ENCODE results near the gene COMT.
A peak's percentile ranks its signal among the peaks of the same experiment; 100 is the strongest.

COMT gene

GRCh38 chr22:19970479-19971275 lies 29.1 kb downstream of the COMT start:
- peaks cover 0 to 79% of the 10 kb centered on the region in 2 experiments; a peak in 1 of 3 replicates for H3K36me3 ChIP-seq (ENCODE audit: control insufficient read depth in 2 of 2, insufficient read depth in 1 of 2, low read length in 2 of 2)
- H3K27ac ChIP-seq (ENCODE audit: extremely low read depth, low read depth, low read length): no peak overlapping the region
- no peaks in the 10 kb centered on the region for H3K9me3 ChIP-seq (ENCODE audit: control insufficient read depth, insufficient read depth, low read depth, low read length)
- no peak overlapping the region for H3K4me3 ChIP-seq (ENCODE audit: low read depth, low read length)
- CTCF ChIA-PET: interaction anchor here (0.5 to 12.8 kb wide), 15 partner anchors 13 to 447 kb away, joined by 3 to 150 read pairs (median 3); partner anchors contain the start of gene TANGO2
- no peaks in the 10 kb centered on the region for H3K4me1 ChIP-seq (ENCODE audit: control insufficient read depth, insufficient read depth, low read length)
- POLR2A ChIA-PET: interaction anchor here (1.0 to 5.8 kb wide), 2 partner anchors 13 to 42 kb away, joined by 4 to 26 read pairs; no protein-coding TSS in a partner anchor
- TF ChIP-seq EGR2 (tag by site-specific recombination; IDR thresholded peaks at IDR 0.05; ENCODE audit: low read depth) (no peak), ZNF692 (tag by site-specific recombination; IDR thresholded peaks at IDR 0.05) (peak; percentile 25; the same call in 1 of the 2 replicates), CTCF (tag by site-specific recombination; IDR thresholded peaks at IDR 0.05) (peak; percentile 86), ZSCAN30 (tag by site-specific recombination; IDR thresholded peaks at IDR 0.05) (peak; percentile 48; the same call in 1 of the 2 replicates), ZNF513 (tag by site-specific recombination; IDR thresholded peaks at IDR 0.05) (no peak), ZNF2 (tag by site-specific recombination; IDR thresholded peaks at IDR 0.05) (no peak), ZNF302 (tag by site-specific recombination; IDR thresholded peaks at IDR 0.05; ENCODE audit: low read depth) (no peak), PRDM6 (tag by site-specific recombination; IDR thresholded peaks at IDR 0.05) (no peak), ZBTB10 (tag by site-specific recombination; IDR thresholded peaks at IDR 0.05) (peak; percentile 83), ZBTB48 (tag by site-specific recombination; IDR thresholded peaks at IDR 0.05) (peak; percentile 71), ZNF157 (tag by site-specific recombination; IDR thresholded peaks at IDR 0.05) (no peak), ZNF549 (tag by site-specific recombination; IDR thresholded peaks at IDR 0.05) (no peak), ZNF24 (tag by site-specific recombination; IDR thresholded peaks at IDR 0.05) (no peak), ZNF266 (tag by site-specific recombination; IDR thresholded peaks at IDR 0.05; ENCODE audit: low read depth) (no peak), ZNF324 (tag by site-specific recombination; IDR thresholded peaks at IDR 0.05) (no peak), ZNF580 (tag by site-specific recombination; IDR thresholded peaks at IDR 0.05) (no peak), OVOL3 (tag by site-specific recombination; IDR thresholded peaks at IDR 0.05) (no peak), ZNF221 (tag by site-specific recombination; IDR thresholded peaks at IDR 0.05; ENCODE audit: borderline replicate concordance) (no peak), RBAK (tag by site-specific recombination; IDR thresholded peaks at IDR 0.05) (no peak), ZNF654 (tag by site-specific recombination; IDR thresholded peaks at IDR 0.05; ENCODE audit: low read depth) (peak; percentile 41), ZSCAN18 (tag by site-specific recombination; IDR thresholded peaks at IDR 0.05) (no peak), BCL11B (tag by site-specific recombination; IDR thresholded peaks at IDR 0.05; ENCODE audit: low read depth) (no peak), ZBTB8A (tag by site-specific recombination; IDR thresholded peaks at IDR 0.05) (peak; percentile 51; the same call in 1 of the 2 replicates)
